ENCODE results near the gene ENDOV. TPM values are rescaled to one million over a fixed set of nuclear protein-coding genes. Genes with fewer than 3 reads are reported as not detected.

ENDOV gene
- total RNA-seq, 1 donor = 17.8 TPM

- DNase-seq (ENCODE audit: low read depth) = no peak
- no peak for TF ChIP-seq CTCF (IDR thresholded peaks at IDR 0.05; ENCODE audit: insufficient read depth, low read length)
- H3K4me3 ChIP-seq (ENCODE audit: low read depth, low read length) = no peak overlapping the region
Measured at GRCh38 chr17:80380555-80381002, 34.4 kb upstream of the ENDOV start.

- DNase-seq (ENCODE audit: low read depth) = no peak
- no peak for TF ChIP-seq CTCF (IDR thresholded peaks at IDR 0.05; ENCODE audit: insufficient read depth, low read length)
- H3K4me3 ChIP-seq (ENCODE audit: low read depth, low read length) = no peak overlapping the region
Measured at GRCh38 chr17:80381416-80381923, 33.5 kb upstream of the ENDOV start.

- TF ChIP-seq CTCF (IDR thresholded peaks at IDR 0.05; ENCODE audit: insufficient read depth, low read length) = no peak
- H3K4me3 ChIP-seq (ENCODE audit: low read depth, low read length) = no peak overlapping the region
- DNase-seq (ENCODE audit: low read depth) = no peak
Measured at GRCh38 chr17:80382446-80382845, 32.5 kb upstream of the ENDOV start.

GRCh38 chr17:80382956-80383355, 32.0 kb upstream of the ENDOV start:
- no peak overlapping the region for H3K4me3 ChIP-seq (ENCODE audit: low read depth, low read length)
- TF ChIP-seq CTCF (IDR thresholded peaks at IDR 0.05; ENCODE audit: insufficient read depth, low read length) = no peak
- no peak for DNase-seq (ENCODE audit: low read depth)

- DNase-seq (ENCODE audit: low read depth) = no peak
- H3K4me3 ChIP-seq (ENCODE audit: low read depth, low read length) = no peak overlapping the region
- TF ChIP-seq CTCF (IDR thresholded peaks at IDR 0.05; ENCODE audit: insufficient read depth, low read length) = no peak
Measured at GRCh38 chr17:80384078-80384960, 30.6 kb upstream of the ENDOV start.

GRCh38 chr17:80385046-80385445, 29.9 kb upstream of the ENDOV start:
- no peak for DNase-seq (ENCODE audit: low read depth)
- TF ChIP-seq CTCF (IDR thresholded peaks at IDR 0.05; ENCODE audit: insufficient read depth, low read length) = no peak

More at GRCh38 chr17:80385046-80385445, 29.9 kb upstream of the ENDOV start:
- H3K4me3 ChIP-seq (ENCODE audit: low read depth, low read length) = no peak overlapping the region
